EH (cell line): ENCODE results near the gene TMEM239.
A peak's percentile ranks its signal among the peaks of the same experiment; 100 is the strongest.
"Not testable (repeated sequence)": the region's sequence is repeated elsewhere in the genome, so short reads cannot be mapped to it uniquely, and the experiment has no call there.

ENCODE experiments used
- DNase-seq: peaks from one replicate; pipeline ENCODE4 v3.0.0-alpha.2; 2015; ENCODE audit warnings: low read depth

Gene TMEM239

GRCh38 chr20:2820896-2821869 lies 5.0 kb downstream of the TMEM239 start:
- no peak for DNase-seq

- DNase-seq = peak; percentile 44
Measured at GRCh38 chr20:2822073-2822472, 5.9 kb downstream of the TMEM239 start.

- DNase-seq = no peak
Measured at GRCh38 chr20:2825761-2826160, 9.6 kb downstream of the TMEM239 start.

GRCh38 chr20:2826655-2827054 lies 10.5 kb downstream of the TMEM239 start:
- DNase-seq = no peak

- no peak for DNase-seq
Measured at GRCh38 chr20:2829376-2829775, 13.2 kb downstream of the TMEM239 start.

GRCh38 chr20:2831206-2831605 lies 15.0 kb downstream of the TMEM239 start:
- DNase-seq = not testable (repeated sequence)

GRCh38 chr20:2833761-2834160 lies 17.6 kb downstream of the TMEM239 start:
- no peak for DNase-seq

GRCh38 chr20:2834401-2835110 lies 18.4 kb downstream of the TMEM239 start:
- DNase-seq = no peak

- no peak for DNase-seq
Measured at GRCh38 chr20:2835331-2835796, 19.2 kb downstream of the TMEM239 start.

GRCh38 chr20:2836035-2836434 lies 19.9 kb downstream of the TMEM239 start:
- no peak for DNase-seq

- DNase-seq = peak; percentile 23
Measured at GRCh38 chr20:2837221-2837960, 21.2 kb downstream of the TMEM239 start.

GRCh38 chr20:2838170-2838797 lies 22.1 kb downstream of the TMEM239 start:
- DNase-seq = no peak

GRCh38 chr20:2838847-2839671 lies 22.9 kb downstream of the TMEM239 start:
- no peak for DNase-seq

- no peak for DNase-seq
Measured at GRCh38 chr20:2839732-2840137, 23.6 kb downstream of the TMEM239 start.

- DNase-seq = peak; percentile 87
Measured at GRCh38 chr20:2840138-2840966, 24.2 kb downstream of the TMEM239 start, which contains the start of the genes PCED1A and VPS16. PCED1A (minus strand) TSS chr20:2840655; CDS start chr20:2839912, 743 bp downstream. VPS16 (plus strand) TSS chr20:2840745; CDS start chr20:2840775, 30 bp downstream.

GRCh38 chr20:2840967-2841531 lies 24.9 kb downstream of the TMEM239 start:
- DNase-seq = peak; percentile 84

GRCh38 chr20:2845607-2846006 lies 29.4 kb downstream of the TMEM239 start:
- DNase-seq = no peak

GRCh38 chr20:2846698-2847097 lies 30.5 kb downstream of the TMEM239 start:
- no peak for DNase-seq

GRCh38 chr20:2847802-2848201 lies 31.6 kb downstream of the TMEM239 start:
- DNase-seq = no peak
